PFSK-1 (cell line): ENCODE results near the gene ANKRD34C.

Experiments used
- FOXP2 ChIP-seq: optimal IDR thresholded peaks from 2 replicates; pipeline ENCODE3; 2011; ENCODE audit warnings: borderline replicate concordance, control low read depth, inconsistent platforms; ENCODE audit not compliant: insufficient read depth; ENCODE audit errors: extremely low read length, extremely low read depth
- POLR2AphosphoS5 ChIP-seq: IDR thresholded peaks from 2 replicates; pipeline ENCODE4 v1.6.1; 2012; ENCODE audit warnings: low read depth, mild to moderate bottlenecking, control low read depth, low read length, moderate library complexity
- SIN3A ChIP-seq: IDR thresholded peaks from 2 replicates; pipeline ENCODE4 v1.6.1; 2012; ENCODE audit warnings: mild to moderate bottlenecking, low read length, moderate library complexity, borderline replicate concordance; ENCODE audit not compliant: insufficient read depth
- TAF1 ChIP-seq: IDR thresholded peaks from 2 replicates; pipeline ENCODE4 v1.6.1; 2012; ENCODE audit warnings: low read length, control low read depth, borderline replicate concordance; ENCODE audit not compliant: insufficient read depth
- TF ChIP-seq, protein P1 (sequence below), 2 experiments: IDR thresholded peaks; 2 replicates each; pipeline versions ENCODE4 v1.6.1 to v1.8.0; 2011 to 2012; ENCODE audit warnings: low read depth in 2 of 2, low read length in 2 of 2, control low read depth in 1 of 2, inconsistent platforms in 1 of 2, mild to moderate bottlenecking in 1 of 2, moderate library complexity in 1 of 2; ENCODE audit not compliant: insufficient read depth in 1 of 2

The ANKRD34C gene

DNA sequence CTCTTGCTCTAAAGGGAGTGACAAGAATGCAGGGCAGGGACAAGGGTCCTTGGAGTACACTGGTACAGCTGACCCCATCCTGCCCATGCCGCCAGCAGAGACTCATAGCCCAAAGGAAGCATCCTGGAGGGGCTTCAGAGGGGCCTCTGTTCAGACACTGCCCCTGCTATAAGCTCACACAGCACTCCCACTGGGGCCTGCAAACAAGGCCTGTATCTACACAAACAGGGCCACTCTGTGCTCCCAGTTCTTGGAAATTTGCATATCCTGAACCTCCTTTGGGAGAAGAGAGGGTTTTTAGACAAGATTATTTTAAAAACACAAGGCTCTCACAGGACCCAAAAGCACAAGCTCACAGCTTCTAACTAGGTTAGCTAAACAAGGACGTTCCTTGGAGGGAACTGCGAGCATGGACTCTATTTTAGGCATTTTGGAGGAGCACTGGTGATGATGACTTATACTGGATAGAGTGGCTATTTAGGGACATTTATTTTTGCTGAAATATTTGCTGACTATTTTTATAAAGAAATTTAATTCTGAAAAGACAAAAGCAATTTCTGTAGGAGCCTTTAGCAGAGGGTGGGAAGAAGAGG, 16.4 kb upstream of the ANKRD34C start:
- TF ChIP-seq, protein P1, sequence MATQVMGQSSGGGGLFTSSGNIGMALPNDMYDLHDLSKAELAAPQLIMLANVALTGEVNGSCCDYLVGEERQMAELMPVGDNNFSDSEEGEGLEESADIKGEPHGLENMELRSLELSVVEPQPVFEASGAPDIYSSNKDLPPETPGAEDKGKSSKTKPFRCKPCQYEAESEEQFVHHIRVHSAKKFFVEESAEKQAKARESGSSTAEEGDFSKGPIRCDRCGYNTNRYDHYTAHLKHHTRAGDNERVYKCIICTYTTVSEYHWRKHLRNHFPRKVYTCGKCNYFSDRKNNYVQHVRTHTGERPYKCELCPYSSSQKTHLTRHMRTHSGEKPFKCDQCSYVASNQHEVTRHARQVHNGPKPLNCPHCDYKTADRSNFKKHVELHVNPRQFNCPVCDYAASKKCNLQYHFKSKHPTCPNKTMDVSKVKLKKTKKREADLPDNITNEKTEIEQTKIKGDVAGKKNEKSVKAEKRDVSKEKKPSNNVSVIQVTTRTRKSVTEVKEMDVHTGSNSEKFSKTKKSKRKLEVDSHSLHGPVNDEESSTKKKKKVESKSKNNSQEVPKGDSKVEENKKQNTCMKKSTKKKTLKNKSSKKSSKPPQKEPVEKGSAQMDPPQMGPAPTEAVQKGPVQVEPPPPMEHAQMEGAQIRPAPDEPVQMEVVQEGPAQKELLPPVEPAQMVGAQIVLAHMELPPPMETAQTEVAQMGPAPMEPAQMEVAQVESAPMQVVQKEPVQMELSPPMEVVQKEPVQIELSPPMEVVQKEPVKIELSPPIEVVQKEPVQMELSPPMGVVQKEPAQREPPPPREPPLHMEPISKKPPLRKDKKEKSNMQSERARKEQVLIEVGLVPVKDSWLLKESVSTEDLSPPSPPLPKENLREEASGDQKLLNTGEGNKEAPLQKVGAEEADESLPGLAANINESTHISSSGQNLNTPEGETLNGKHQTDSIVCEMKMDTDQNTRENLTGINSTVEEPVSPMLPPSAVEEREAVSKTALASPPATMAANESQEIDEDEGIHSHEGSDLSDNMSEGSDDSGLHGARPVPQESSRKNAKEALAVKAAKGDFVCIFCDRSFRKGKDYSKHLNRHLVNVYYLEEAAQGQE (IDR thresholded peaks at IDR 0.05; ENCODE audit: insufficient read depth in 1 of 2, low read depth in 2 of 2, low read length in 2 of 2) = no peak
- TF ChIP-seq SIN3A (no peak), FOXP2 (no peak), TAF1 (no peak), POLR2AphosphoS5 (no peak)

DNA sequence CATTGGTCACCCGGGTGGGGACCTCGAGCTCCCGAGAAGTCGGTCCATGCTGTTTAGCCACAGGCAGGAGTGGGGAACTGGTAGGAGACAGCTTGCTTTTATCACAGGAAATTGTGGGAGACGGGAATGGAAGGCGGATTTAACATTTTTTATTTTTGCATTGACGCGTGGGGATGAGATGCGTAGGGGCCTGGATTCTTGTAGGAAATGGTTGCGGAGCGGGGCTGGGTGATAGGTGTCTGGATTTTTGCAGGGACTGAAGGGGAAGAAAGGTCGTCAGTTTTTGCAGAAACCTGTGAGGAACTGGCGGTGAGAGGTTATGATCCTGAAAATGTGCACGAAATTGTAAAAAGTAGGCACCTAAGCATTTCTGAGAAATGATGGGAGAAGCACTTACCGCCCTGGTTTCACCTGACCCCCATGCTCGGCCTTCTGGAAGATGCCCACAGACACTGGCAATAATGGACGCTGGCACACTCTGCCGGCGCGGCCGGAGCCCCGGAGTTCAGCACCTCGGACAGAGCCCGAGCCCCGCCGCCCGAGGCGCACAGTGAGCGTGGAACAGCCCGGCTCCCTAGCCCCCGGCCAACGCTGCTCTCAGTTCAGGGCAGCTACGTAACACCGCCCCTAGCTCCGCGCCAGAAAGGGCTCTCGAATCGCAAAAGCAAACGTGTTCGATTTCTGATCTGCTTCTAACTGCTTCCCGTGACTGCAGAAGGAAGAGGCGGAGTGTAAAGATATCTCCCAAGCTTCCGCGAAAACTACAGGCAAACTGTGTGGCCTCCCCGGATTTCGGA, 928 bp downstream of the ANKRD34C start:
- TF ChIP-seq, protein P1 (IDR thresholded peaks at IDR 0.05; ENCODE audit: insufficient read depth in 1 of 2, low read depth in 2 of 2, low read length in 2 of 2) = peak; percentile 97
- TF ChIP-seq FOXP2 (no peak), SIN3A (no peak), POLR2AphosphoS5 (no peak), TAF1 (no peak)

DNA sequence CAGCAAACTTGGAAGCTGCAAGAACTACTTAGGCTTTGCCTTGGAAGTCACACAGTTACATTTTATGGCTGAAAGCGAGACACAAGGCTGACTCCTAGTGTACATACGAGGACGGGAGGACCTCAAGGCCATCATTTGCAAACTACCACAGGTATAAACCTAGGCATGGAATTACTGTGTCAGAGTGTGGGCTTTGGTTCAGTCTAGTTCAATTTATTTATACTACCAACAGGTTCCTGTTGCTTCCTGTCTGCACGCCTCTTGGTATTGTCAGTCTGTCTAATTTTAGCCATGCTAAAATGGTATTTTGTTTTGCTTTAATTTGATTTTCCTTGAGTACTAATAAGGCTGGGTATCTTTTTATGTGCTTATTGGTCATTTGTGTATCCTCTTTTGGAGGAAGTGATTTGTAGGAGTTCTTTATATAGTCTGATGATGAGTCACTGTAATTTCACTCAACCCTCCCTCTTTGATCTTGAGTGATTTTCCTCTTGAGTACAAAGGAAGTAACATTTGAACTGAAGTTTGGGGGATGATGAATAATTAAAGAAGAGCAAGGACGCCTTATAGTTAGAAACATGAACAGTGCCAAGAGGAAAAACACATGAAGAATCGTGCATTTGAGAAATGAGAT, 8.2 kb downstream of the ANKRD34C start:
- TF ChIP-seq POLR2AphosphoS5 = no peak
- no peak for TF ChIP-seq SIN3A
- TF ChIP-seq TAF1 = no peak
- no peak for TF ChIP-seq FOXP2
- TF ChIP-seq, protein P1 (IDR thresholded peaks at IDR 0.05; ENCODE audit: insufficient read depth in 1 of 2, low read depth in 2 of 2, low read length in 2 of 2) = no peak

DNA sequence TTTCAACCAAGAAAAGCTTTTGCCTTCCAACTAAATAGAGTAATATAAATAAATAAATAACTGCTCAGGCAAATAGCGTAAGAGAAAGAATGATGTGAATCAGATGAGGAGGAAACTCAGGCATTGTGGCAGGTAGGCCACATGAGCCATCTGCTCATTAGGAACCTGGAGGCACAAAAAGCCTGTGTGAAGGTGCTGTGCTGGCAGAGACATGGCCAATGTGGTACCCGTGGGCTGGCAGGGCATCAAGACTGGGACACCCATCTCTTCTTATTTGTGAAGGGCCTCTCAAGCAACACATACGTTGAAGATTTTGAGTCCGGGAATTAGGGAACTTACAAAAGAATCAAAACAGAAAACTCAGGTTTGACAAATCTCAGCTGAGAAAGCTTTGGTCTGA, 9.5 kb downstream of the ANKRD34C start:
- no peak for TF ChIP-seq POLR2AphosphoS5
- no peak for TF ChIP-seq TAF1
- TF ChIP-seq FOXP2 = no peak
- TF ChIP-seq SIN3A = no peak
- TF ChIP-seq, protein P1 (IDR thresholded peaks at IDR 0.05; ENCODE audit: insufficient read depth in 1 of 2, low read depth in 2 of 2, low read length in 2 of 2) = no peak
